HG02943 (cell line): ENCODE results near the gene TTBK1.

Source experiments
- ATAC-seq: cut with Tn5 transposase; IDR thresholded peaks from one replicate; pipeline ENCODE4 v1.9.1; 2021; ENCODE audit warnings: mild to moderate bottlenecking, low read depth, moderate library complexity; ENCODE audit not compliant: unreplicated experiment

Gene TTBK1

GRCh38 chr6:43269273-43270007, 26.2 kb downstream of the TTBK1 start:
- ATAC-seq: no peak

GRCh38 chr6:43271103-43271815, 28.0 kb downstream of the TTBK1 start:
- ATAC-seq: no peak

GRCh38 chr6:43271944-43272343, 28.7 kb downstream of the TTBK1 start:
- no peak for ATAC-seq

- no peak for ATAC-seq
These were observed 30.4 kb downstream of the TTBK1 start for GRCh38 chr6:43273707-43274106.

GRCh38 chr6:43274127-43274915, 31.0 kb downstream of the TTBK1 start:
- ATAC-seq: no peak

GRCh38 chr6:43274916-43275597, 31.8 kb downstream of the TTBK1 start:
- no peak for ATAC-seq

GRCh38 chr6:43275801-43276576, 32.7 kb downstream of the TTBK1 start:
- no peak for ATAC-seq

- no peak for ATAC-seq
These were observed 33.5 kb downstream of the TTBK1 start for GRCh38 chr6:43276577-43277305.

GRCh38 chr6:43277306-43277642, 34.0 kb downstream of the TTBK1 start:
- no peak for ATAC-seq

GRCh38 chr6:43277643-43278523, 34.6 kb downstream of the TTBK1 start:
- no peak for ATAC-seq

- no peak for ATAC-seq
These were observed 35.3 kb downstream of the TTBK1 start for GRCh38 chr6:43278524-43279078.

GRCh38 chr6:43280234-43280633, 37.0 kb downstream of the TTBK1 start:
- ATAC-seq: no peak

GRCh38 chr6:43282060-43282459, 38.8 kb downstream of the TTBK1 start:
- ATAC-seq: no peak

GRCh38 chr6:43282636-43283513, 39.6 kb downstream of the TTBK1 start:
- no peak for ATAC-seq

GRCh38 chr6:43283514-43283901, 40.2 kb downstream of the TTBK1 start:
- no peak for ATAC-seq

- ATAC-seq: no peak
These were observed 40.6 kb downstream of the TTBK1 start for GRCh38 chr6:43283905-43284304.
